Tibial nerve (tissue), 4 donors: Measurements from ENCODE around the gene TBX21. TPM values are rescaled to one million over a fixed set of nuclear protein-coding genes. Genes with fewer than 3 reads are reported as not detected.

Experiments used
- DNase-seq, 2 donors: peaks; one replicate each; pipeline ENCODE4 v3.0.0-alpha.2; 2019; ENCODE audit warnings: low spot score in 2 of 2
- H3K27ac ChIP-seq, 4 donors: fragments of 200-600 bp; sonication (generic) in 3 of 4; one replicate each; pipeline ENCODE4 v1.5.1; 2017 to 2019; ENCODE audit warnings: mild to moderate bottlenecking in 1 of 4
- H3K27me3 ChIP-seq, 2 donors: fragments of 200-600 bp; sonication (generic) in 1 of 2; one replicate each; pipeline versions ENCODE4 v1.5.1 to v1.6.0; 2017 to 2019
- H3K36me3 ChIP-seq, 3 donors: fragments of 200-600 bp; sonication (generic); one replicate each; pipeline ENCODE4 v1.5.1; 2018 to 2019
- H3K4me1 ChIP-seq, 4 donors: fragments of 200-600 bp; sonication (generic) in 3 of 4; one replicate each; pipeline ENCODE4 v1.5.1; 2017 to 2019
- H3K4me3 ChIP-seq, 4 donors: fragments of 200-600 bp; sonication (generic) in 3 of 4; one replicate each; pipeline ENCODE4 v1.5.1; 2017 to 2019; ENCODE audit warnings: mild to moderate bottlenecking in 1 of 4, moderate library complexity in 1 of 4
- H3K9me3 ChIP-seq, 4 donors: fragments of 200-600 bp; sonication (generic) in 3 of 4; one replicate each; pipeline ENCODE4 v1.5.1; 2017 to 2019
- EP300 ChIP-seq, 2 donors: sonication (generic); formaldehyde crosslinking; IDR thresholded peaks; one replicate each; pipeline ENCODE4 v1.6.1; 2017; ENCODE audit warnings: antibody characterized with exemption in 2 of 2, mild to moderate bottlenecking in 1 of 2
- POLR2A ChIP-seq, 2 donors: fragments of 450-650 bp; IDR thresholded peaks; one replicate each; pipeline ENCODE4 v1.6.1; 2017; ENCODE audit warnings: antibody characterized with exemption in 2 of 2, mild to moderate bottlenecking in 2 of 2, moderate library complexity in 2 of 2
- WGBS, 2 donors: methylation state at CpG; one replicate each; pipeline ENCODE4 v1.1.5; 2018; 5-methylcytosine and 5-hydroxymethylcytosine counted together
- total RNA-seq, 4 donors: library from RNA; depleted of rRNA; stranded (reverse); fragments of >200 nt; gene quantifications; one replicate each; pipeline ENCODE4 v1.1.0, GENCODE V29; 2016
- TF ChIP-seq, protein P1 (sequence below), 5 experiments: fragments of 200-600 bp in 3 of 5; fragments of 450-650 bp in 2 of 5; sonication (generic) in 3 of 5; IDR thresholded peaks; one replicate each; pipeline ENCODE4 v1.5.1; 2016 to 2019; ENCODE audit warnings: antibody characterized with exemption in 5 of 5, mild to moderate bottlenecking in 3 of 5, moderate library complexity in 2 of 5

Gene TBX21
- total RNA-seq, 4 donors from 2014 or later, result 1.9 to 3.3 (median 2.1) TPM; not detected in 1

DNA sequence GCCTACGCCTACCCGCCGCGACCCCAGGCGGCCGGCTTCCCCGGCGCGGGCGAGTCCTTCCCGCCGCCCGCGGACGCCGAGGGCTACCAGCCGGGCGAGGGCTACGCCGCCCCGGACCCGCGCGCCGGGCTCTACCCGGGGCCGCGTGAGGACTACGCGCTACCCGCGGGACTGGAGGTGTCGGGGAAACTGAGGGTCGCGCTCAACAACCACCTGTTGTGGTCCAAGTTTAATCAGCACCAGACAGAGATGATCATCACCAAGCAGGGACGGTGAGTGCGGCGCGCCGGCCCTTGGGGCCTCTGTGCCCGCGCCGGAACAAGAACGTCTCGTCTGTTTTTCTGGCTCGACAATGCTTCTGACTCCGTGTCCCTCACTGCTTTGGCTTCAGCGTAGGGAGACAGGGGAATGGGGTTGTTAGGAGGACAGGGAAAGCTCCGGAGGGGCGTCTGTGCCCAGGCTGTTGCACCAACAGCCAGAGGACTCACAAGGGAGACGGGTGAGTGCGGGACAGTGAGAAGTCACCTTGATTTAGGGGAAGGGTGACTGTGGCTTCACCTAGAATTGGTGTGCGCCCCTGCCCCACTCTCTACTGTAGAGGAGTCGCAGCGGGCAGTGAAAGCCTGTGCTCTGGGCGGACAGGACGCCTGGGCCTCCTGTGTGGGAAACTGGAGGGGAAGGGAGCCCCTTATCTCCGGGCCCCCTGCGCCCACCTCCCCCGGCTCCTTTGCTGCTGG lies 806 bp downstream of the TBX21 start:
- Histone ChIP-seq H3K27me3 (peaks cover 0 to 64% of the 10 kb centered on the region in 2 donors), H3K27ac (peak overlapping the region in 1 of 4 donors; percentile 71), H3K4me3 (peak overlapping the region in 3 of 4 donors; percentile 13 to 56 (median 43)), H3K36me3 (no peaks in the 10 kb centered on the region), H3K4me1 (peaks cover 0 to 16% (median 9%) of the 10 kb centered on the region in 4 donors), H3K9me3 (no peaks in the 10 kb centered on the region)
- WGBS, 2 donors, result 14 to 19% methylated on average over 31 to 47 of the region's 60 CpGs
- no peak for DNase-seq
- TF ChIP-seq, protein P1, sequence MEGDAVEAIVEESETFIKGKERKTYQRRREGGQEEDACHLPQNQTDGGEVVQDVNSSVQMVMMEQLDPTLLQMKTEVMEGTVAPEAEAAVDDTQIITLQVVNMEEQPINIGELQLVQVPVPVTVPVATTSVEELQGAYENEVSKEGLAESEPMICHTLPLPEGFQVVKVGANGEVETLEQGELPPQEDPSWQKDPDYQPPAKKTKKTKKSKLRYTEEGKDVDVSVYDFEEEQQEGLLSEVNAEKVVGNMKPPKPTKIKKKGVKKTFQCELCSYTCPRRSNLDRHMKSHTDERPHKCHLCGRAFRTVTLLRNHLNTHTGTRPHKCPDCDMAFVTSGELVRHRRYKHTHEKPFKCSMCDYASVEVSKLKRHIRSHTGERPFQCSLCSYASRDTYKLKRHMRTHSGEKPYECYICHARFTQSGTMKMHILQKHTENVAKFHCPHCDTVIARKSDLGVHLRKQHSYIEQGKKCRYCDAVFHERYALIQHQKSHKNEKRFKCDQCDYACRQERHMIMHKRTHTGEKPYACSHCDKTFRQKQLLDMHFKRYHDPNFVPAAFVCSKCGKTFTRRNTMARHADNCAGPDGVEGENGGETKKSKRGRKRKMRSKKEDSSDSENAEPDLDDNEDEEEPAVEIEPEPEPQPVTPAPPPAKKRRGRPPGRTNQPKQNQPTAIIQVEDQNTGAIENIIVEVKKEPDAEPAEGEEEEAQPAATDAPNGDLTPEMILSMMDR (IDR thresholded peaks at IDR 0.05), result no peak
- TF ChIP-seq POLR2A (IDR thresholded peaks at IDR 0.05), result no peak
- no peak for TF ChIP-seq EP300 (IDR thresholded peaks at IDR 0.05)

DNA sequence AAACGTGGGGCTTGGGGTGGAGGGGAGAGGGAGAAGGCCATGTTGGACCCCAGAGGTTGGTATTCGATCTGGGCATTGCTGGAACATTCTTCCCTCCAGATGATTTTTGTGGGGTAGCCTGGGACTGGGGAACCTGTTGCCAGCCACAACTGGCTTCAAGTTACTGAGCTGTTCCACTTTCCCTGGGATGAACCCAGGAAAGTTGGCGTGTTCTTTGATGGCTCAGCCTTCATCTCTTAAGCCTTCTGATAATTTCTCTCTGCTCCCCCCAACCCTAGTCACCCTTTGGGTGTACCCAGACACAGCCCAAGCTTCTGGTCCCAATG lies 2.1 kb downstream of the TBX21 start:
- H3K9me3 ChIP-seq, result no peaks in the 10 kb centered on the region
- peaks cover 0 to 16% (median 9%) of the 10 kb centered on the region in 4 donors for H3K4me1 ChIP-seq
- peak overlapping the region in 1 of 4 donors; percentile 50 for H3K27ac ChIP-seq
- no peak overlapping the region for H3K4me3 ChIP-seq
- H3K27me3 ChIP-seq, result peaks cover 0 to 51% of the 10 kb centered on the region in 2 donors
- TF ChIP-seq POLR2A (IDR thresholded peaks at IDR 0.05) (no peak), EP300 (IDR thresholded peaks at IDR 0.05) (no peak)
- TF ChIP-seq, protein P1 (IDR thresholded peaks at IDR 0.05), result no peak
- DNase-seq, result no peak
- 85 to 87% methylated on average over 3 of the region's 3 CpGs for WGBS, 2 donors
- H3K36me3 ChIP-seq, result no peaks in the 10 kb centered on the region

- no peaks in the 10 kb centered on the region for H3K9me3 ChIP-seq
- TF ChIP-seq POLR2A (IDR thresholded peaks at IDR 0.05) (no peak), EP300 (IDR thresholded peaks at IDR 0.05) (no peak)
- TF ChIP-seq, protein P1 (IDR thresholded peaks at IDR 0.05), result no peak
- H3K36me3 ChIP-seq, result no peaks in the 10 kb centered on the region
- H3K27ac ChIP-seq, result peak overlapping the region in 1 of 4 donors; percentile 50
- DNase-seq, result no peak
- peaks cover 0 to 46% of the 10 kb centered on the region in 2 donors for H3K27me3 ChIP-seq
- H3K4me3 ChIP-seq, result no peak overlapping the region
- 71 to 84% methylated on average over 3 of the region's 3 CpGs for WGBS, 2 donors
- H3K4me1 ChIP-seq, result peaks cover 0 to 16% (median 9%) of the 10 kb centered on the region in 4 donors
Measured at GRCh38 chr17:47735536-47736011, 2.5 kb downstream of the TBX21 start.

DNA sequence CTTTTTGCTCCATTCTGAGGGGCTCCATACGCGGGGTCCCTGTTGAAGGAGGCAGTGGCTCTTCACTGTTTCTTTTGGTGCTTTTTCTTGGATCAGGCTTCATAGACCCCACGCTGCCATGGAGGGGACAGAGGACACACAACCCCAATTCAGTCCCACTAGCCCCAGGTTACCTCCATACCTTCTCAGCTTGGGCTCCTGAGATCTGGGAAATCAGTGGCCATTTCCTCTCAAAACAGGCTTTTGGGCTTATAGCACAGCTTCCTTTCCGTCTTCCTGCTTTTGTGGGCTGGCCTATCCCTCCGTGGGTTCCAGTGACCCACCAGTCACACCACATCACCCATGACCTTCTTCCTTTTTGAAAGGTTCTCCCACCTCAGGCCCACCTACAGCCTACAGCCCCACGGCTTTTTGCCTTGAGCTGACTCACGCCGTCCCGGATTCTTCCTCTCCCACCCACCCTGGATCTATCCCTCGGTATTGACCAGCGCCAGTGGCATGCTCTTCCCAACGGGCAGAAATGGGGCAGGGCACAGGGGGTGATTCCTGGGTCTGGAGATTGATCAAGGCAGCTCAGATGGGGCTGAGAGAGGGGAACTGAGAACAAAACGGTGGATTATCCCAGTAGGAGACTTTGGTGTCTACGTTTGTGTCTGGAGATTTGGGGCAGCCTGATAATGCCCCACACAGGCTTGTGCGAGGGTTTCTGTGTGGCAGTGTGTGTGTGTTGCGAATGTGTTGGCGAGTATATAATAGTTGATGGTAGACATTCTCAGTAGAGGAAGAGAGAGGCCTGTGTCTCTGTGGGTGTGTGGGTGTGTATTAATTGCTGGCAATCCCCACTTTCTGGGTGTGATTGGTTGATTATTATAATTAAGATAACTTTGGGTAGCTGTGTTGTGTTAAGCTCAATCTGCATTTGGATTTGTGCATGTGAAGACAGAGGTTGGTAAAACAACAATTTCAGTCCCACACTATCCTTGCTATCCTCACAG lies 3.8 kb downstream of the TBX21 start:
- 70 to 76% methylated on average over 17 of the region's 17 CpGs for WGBS, 2 donors
- Histone ChIP-seq H3K36me3 (no peaks in the 10 kb centered on the region), H3K27me3 (peaks cover 0 to 36% of the 10 kb centered on the region in 2 donors), H3K9me3 (no peaks in the 10 kb centered on the region), H3K27ac (no peak overlapping the region), H3K4me3 (no peak overlapping the region), H3K4me1 (peaks cover 0 to 16% (median 9%) of the 10 kb centered on the region in 4 donors)
- no peak for DNase-seq
- no peak for TF ChIP-seq POLR2A (IDR thresholded peaks at IDR 0.05)
- TF ChIP-seq EP300 (IDR thresholded peaks at IDR 0.05), result no peak
- TF ChIP-seq, protein P1 (IDR thresholded peaks at IDR 0.05), result no peak
